Measurements from ENCODE around the gene RASSF1.

RASSF1 gene

GRCh38 chr3:50342813-50343633 is 2.4 kb upstream of the RASSF1 start:
- no peak for DNase-seq (ENCODE audit: low read depth in 2 of 2)

- no peak for DNase-seq (ENCODE audit: low read depth in 2 of 2)
Observed at GRCh38 chr3:50341996-50342650, 1.5 kb upstream of the RASSF1 start.

GRCh38 chr3:50341537-50341936 is 901 bp upstream of the RASSF1 start:
- DNase-seq (ENCODE audit: low read depth in 2 of 2): no peak

- no peak for DNase-seq (ENCODE audit: low read depth in 2 of 2)
Observed at GRCh38 chr3:50340147-50340447, 539 bp downstream of the RASSF1 start.

GRCh38 chr3:50339485-50340146 is 1.0 kb downstream of the RASSF1 start:
- no peak for DNase-seq (ENCODE audit: low read depth in 2 of 2)

- no peak for DNase-seq (ENCODE audit: low read depth in 2 of 2)
Observed at GRCh38 chr3:50338965-50339364, 1.7 kb downstream of the RASSF1 start.

GRCh38 chr3:50337175-50337861 is 3.3 kb downstream of the RASSF1 start:
- peak; percentile 97 for DNase-seq (ENCODE audit: low read depth in 2 of 2)

- DNase-seq (ENCODE audit: low read depth in 2 of 2): no peak
Observed at GRCh38 chr3:50336452-50337174, 4.0 kb downstream of the RASSF1 start.

- no peak for DNase-seq (ENCODE audit: low read depth in 2 of 2)
Observed at GRCh38 chr3:50334339-50335075, 6.1 kb downstream of the RASSF1 start.

GRCh38 chr3:50333744-50334328 is 6.8 kb downstream of the RASSF1 start:
- DNase-seq (ENCODE audit: low read depth in 2 of 2): no peak

GRCh38 chr3:50331364-50331907 is 9.2 kb downstream of the RASSF1 start:
- no peak for DNase-seq (ENCODE audit: low read depth in 2 of 2)

GRCh38 chr3:50330330-50330729 is 10.3 kb downstream of the RASSF1 start:
- DNase-seq (ENCODE audit: low read depth in 2 of 2): no peak

GRCh38 chr3:50327943-50328691 is 12.5 kb downstream of the RASSF1 start, which contains the start of gene TUSC2:
TUSC2 (minus strand) TSS chr3:50328223; CDS start chr3:50328099, 124 bp downstream.
- peak; percentile 84 to 86 for DNase-seq (ENCODE audit: low read depth in 2 of 2)

- DNase-seq (ENCODE audit: low read depth in 2 of 2): no peak
Observed at GRCh38 chr3:50327129-50327528, 13.5 kb downstream of the RASSF1 start.

- no peak for DNase-seq (ENCODE audit: low read depth in 2 of 2)
Observed at GRCh38 chr3:50326182-50326541, 14.5 kb downstream of the RASSF1 start.

GRCh38 chr3:50325497-50326181 is 15.0 kb downstream of the RASSF1 start:
- DNase-seq (ENCODE audit: low read depth in 2 of 2): no peak

- no peak for DNase-seq (ENCODE audit: low read depth in 2 of 2)
Observed at GRCh38 chr3:50325113-50325480, 15.5 kb downstream of the RASSF1 start.

- DNase-seq (ENCODE audit: low read depth in 2 of 2): no peak
Observed at GRCh38 chr3:50324351-50325112, 16.1 kb downstream of the RASSF1 start.
